ENCODE data around the gene DCANP1.
"Not testable (repeated sequence)": the region's sequence is repeated elsewhere in the genome, so short reads cannot be mapped to it uniquely, and the experiment has no call there.

Gene DCANP1

GRCh38 chr5:135447298-135447929 lies at the start of gene DCANP1:
TSS of gene DCANP1 (minus strand) at chr5:135447348. CDS start at chr5:135447108, 240 bp downstream.
- DNase-seq = no peak

- not testable (repeated sequence) for DNase-seq
Measured at GRCh38 chr5:135495531-135495930, 48.4 kb upstream of the DCANP1 start.

GRCh38 chr5:135494196-135494595 lies 47.0 kb upstream of the DCANP1 start:
- no peak for DNase-seq

- DNase-seq = no peak
Measured at GRCh38 chr5:135493406-135494180, 46.4 kb upstream of the DCANP1 start.

- no peak for DNase-seq
Measured at GRCh38 chr5:135492319-135492626, 45.1 kb upstream of the DCANP1 start.

- DNase-seq = no peak
Measured at GRCh38 chr5:135491552-135492318, 44.6 kb upstream of the DCANP1 start.

GRCh38 chr5:135491038-135491551 lies 43.9 kb upstream of the DCANP1 start:
- no peak for DNase-seq

- DNase-seq = no peak
Measured at GRCh38 chr5:135490245-135491037, 43.3 kb upstream of the DCANP1 start.

GRCh38 chr5:135489466-135490244 lies 42.5 kb upstream of the DCANP1 start:
- no peak for DNase-seq

- peak; percentile 56 for DNase-seq
Measured at GRCh38 chr5:135488727-135489465, 41.7 kb upstream of the DCANP1 start.

- no peak for DNase-seq
Measured at GRCh38 chr5:135487839-135488514, 40.8 kb upstream of the DCANP1 start.

GRCh38 chr5:135487037-135487395 lies 39.9 kb upstream of the DCANP1 start:
- DNase-seq = no peak

GRCh38 chr5:135486131-135487036 lies 39.2 kb upstream of the DCANP1 start:
- DNase-seq = no peak

- DNase-seq = no peak
Measured at GRCh38 chr5:135484674-135485086, 37.5 kb upstream of the DCANP1 start.

- DNase-seq = no peak
Measured at GRCh38 chr5:135483254-135483653, 36.1 kb upstream of the DCANP1 start.

GRCh38 chr5:135482381-135482933 lies 35.3 kb upstream of the DCANP1 start:
- DNase-seq = no peak

- DNase-seq = no peak
Measured at GRCh38 chr5:135481909-135482311, 34.8 kb upstream of the DCANP1 start.

- no peak for DNase-seq
Measured at GRCh38 chr5:135481387-135481786, 34.2 kb upstream of the DCANP1 start.

- no peak for DNase-seq
Measured at GRCh38 chr5:135480511-135480910, 33.4 kb upstream of the DCANP1 start.
